Bronchial epithelial cell (primary cell): ENCODE data around the gene NEMP1. TPM values are rescaled to one million over a fixed set of nuclear protein-coding genes. Genes with fewer than 3 reads are reported as not detected.
A peak's percentile ranks its signal among the peaks of the same experiment; 100 is the strongest.

ENCODE experiments used
- DNase-seq: peaks from one replicate; pipeline ENCODE4 v3.0.0-alpha.2; 2010; ENCODE audit warnings: low read depth
- FAIRE-seq: peaks from 2 replicates; lab custom pipeline; 2011; peaks lifted over from hg19 to GRCh38; lab: Jason Lieb, UNC
- H3K27me3 ChIP-seq: 2 replicates; pipeline ENCODE4 v1.5.1; 2011; ENCODE audit warnings: low read length; ENCODE audit not compliant: control insufficient read depth, insufficient read depth
- H3K36me3 ChIP-seq: 2 replicates; pipeline ENCODE4 v1.5.1; 2011; ENCODE audit warnings: low read length; ENCODE audit not compliant: control insufficient read depth, insufficient read depth
- H3K4me3 ChIP-seq: 2 replicates; pipeline ENCODE4 v1.5.1; 2011; ENCODE audit warnings: mild to moderate bottlenecking, low read depth, low read length, control low read depth
- total RNA-seq: library from RNA; depleted of rRNA; stranded (reverse); fragments of >200 nt; gene quantifications from 2 replicates; pipeline ENCODE4 v1.2.1, GENCODE V29; 2014
- TF ChIP-seq, protein P1 (sequence below): IDR thresholded peaks from 2 replicates; pipeline ENCODE4 v1.5.1; 2011; ENCODE audit warnings: mild to moderate bottlenecking, moderate library complexity, low read length, control low read depth, inconsistent platforms; ENCODE audit not compliant: insufficient read depth, severe bottlenecking

The NEMP1 gene
- total RNA-seq, 1 donor from 2014 or later, result 4.2 TPM

DNA sequence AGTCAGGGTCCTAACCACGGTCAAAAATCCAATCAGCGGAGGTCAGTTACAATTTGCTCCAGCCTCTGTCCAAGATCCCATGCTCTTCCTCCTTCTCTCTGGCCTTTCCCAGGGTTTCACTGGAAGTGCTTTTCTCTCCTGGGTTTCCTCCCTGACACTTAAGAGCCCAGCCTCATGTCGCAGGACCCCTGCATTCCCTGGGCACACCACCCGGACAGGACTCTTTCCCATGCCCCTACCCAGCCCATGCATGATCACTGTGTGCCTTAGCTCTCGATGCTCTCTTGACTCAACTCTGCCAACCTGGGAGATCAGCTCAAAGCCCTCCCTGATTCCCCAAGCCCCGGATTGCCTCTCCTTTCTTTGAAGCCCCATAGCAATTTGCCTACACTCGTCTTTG lies 46.8 kb downstream of the NEMP1 start:
- Histone ChIP-seq H3K36me3 (no peaks in the 10 kb centered on the region), H3K27me3 (no peaks in the 10 kb centered on the region), H3K4me3 (no peak overlapping the region)
- DNase-seq (no peak), FAIRE-seq (no peak)
- TF ChIP-seq, protein P1, sequence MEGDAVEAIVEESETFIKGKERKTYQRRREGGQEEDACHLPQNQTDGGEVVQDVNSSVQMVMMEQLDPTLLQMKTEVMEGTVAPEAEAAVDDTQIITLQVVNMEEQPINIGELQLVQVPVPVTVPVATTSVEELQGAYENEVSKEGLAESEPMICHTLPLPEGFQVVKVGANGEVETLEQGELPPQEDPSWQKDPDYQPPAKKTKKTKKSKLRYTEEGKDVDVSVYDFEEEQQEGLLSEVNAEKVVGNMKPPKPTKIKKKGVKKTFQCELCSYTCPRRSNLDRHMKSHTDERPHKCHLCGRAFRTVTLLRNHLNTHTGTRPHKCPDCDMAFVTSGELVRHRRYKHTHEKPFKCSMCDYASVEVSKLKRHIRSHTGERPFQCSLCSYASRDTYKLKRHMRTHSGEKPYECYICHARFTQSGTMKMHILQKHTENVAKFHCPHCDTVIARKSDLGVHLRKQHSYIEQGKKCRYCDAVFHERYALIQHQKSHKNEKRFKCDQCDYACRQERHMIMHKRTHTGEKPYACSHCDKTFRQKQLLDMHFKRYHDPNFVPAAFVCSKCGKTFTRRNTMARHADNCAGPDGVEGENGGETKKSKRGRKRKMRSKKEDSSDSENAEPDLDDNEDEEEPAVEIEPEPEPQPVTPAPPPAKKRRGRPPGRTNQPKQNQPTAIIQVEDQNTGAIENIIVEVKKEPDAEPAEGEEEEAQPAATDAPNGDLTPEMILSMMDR, result no peak

DNA sequence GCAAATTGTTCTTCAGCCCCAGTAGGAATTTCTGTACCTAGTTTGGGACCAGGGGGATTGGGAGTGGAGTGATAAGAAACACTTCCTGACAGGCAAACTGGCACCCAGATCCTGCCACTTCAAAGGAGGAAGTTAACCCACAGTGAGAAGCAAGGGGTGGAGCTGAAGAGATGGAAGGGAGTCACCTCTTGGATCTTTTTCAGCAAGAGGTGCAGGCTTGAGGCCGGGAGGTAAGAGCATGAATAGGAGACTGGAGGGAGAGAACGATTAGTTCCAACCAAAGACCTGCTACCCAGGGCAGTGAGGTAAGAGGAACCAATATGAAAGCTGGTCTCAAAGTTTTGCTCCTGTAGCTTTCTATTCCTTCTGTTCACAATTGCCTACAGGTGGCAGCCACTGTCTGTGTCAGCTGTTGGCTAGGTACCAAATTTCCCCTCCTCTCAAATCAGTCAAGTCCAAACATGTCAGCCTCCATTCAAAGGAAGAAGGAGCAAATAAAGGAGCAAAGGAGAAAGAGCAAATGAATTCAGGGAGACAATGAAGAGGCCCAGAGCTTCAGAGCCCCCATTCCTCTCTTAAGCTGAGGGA lies 47.4 kb downstream of the NEMP1 start:
- Histone ChIP-seq H3K4me3 (no peak overlapping the region), H3K36me3 (no peaks in the 10 kb centered on the region), H3K27me3 (no peaks in the 10 kb centered on the region)
- TF ChIP-seq, protein P1, result peak; percentile 18
- DNase-seq (peak; percentile 92), FAIRE-seq (peak; percentile 58)

DNA sequence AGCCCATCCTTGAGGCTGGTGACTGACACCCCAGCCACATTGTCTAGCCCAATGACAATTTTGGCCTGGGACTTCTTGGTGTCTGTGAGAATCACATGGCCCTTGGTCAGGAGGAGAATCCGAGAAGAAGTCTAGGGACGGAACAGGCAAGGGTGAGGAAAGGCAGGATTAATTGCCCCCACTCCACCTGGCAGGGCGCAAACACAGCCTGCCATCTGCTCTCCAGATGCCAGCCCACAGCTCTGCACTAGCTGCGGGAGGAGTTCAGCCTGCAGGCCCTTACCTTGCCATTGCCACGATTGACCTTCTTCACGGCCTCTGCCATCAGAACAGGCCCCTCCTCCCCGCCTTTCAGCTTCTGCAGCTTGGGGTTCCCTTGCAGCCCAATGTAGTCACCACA lies 49.1 kb downstream of the NEMP1 start:
- Histone ChIP-seq H3K27me3 (peaks cover 2% of the 10 kb centered on the region), H3K36me3 (no peaks in the 10 kb centered on the region), H3K4me3 (no peak overlapping the region)
- TF ChIP-seq, protein P1, result no peak
- DNase-seq (no peak), FAIRE-seq (peak; percentile 7)

DNA sequence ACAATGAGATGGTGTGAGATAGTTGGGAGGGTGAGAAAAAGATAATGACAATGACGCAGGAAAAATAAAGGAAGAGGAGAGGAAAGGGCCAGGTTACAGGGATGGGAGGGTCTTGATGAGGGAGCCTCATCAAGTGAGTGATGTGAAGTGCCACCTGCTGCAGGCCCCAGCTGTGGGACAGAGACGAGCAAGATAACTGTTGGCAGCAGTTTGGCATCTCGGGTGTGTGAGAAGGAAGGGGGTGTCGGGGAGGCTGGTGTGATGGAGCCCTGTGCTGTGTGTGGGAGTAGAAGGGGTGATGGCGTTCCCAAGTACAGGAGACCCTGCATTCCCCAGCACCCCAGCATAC lies 50.8 kb downstream of the NEMP1 start:
- FAIRE-seq (no peak), DNase-seq (no peak)
- TF ChIP-seq, protein P1, result no peak

DNA sequence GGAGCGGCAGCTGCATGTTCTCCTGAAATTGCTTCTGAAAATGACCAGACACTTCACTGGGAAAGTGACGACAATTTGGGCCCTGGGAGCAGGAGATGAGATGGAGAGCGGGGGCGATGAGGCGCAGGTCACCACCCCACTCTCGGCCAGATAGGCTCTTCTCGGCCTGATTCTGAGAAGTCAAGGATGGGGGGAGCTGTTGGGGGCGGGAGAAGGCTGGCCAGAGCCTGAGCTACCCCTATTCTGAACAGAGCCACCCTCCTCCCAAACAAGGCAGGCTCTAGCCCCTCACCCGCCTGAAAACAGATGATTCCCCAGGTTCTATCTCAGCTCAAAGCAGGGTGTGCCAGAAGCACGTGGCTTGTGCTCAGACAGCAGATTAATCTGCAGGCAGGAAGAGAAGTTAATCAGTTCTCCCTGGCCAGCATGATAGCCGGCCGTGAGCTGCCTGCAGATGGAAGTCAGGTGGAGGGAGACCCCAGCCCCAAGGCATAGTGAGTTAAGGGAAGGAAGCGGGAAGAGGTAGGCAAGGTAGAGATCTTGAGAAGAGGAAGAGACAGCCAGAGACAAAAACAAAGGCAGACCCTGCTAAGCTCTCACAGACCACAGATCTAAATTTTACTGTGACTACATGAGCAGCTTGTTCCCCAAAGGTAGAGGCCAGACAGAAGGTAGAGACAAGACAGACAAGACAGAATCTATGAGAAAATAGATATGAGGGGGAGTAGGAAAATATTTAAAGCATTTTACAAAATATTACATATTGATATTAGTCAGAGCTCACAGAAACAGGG lies 51.4 kb downstream of the NEMP1 start:
- no peak overlapping the region for H3K4me3 ChIP-seq
- TF ChIP-seq, protein P1, result no peak
- FAIRE-seq (no peak), DNase-seq (no peak)
- no peaks in the 10 kb centered on the region for H3K36me3 ChIP-seq
- H3K27me3 ChIP-seq, result peaks cover 2% of the 10 kb centered on the region

More for the DNA sequence above, 50.8 kb downstream of the NEMP1 start:
- H3K36me3 ChIP-seq, result no peaks in the 10 kb centered on the region
- H3K27me3 ChIP-seq, result peaks cover 2% of the 10 kb centered on the region
- H3K4me3 ChIP-seq, result no peak overlapping the region
